HG03159 (cell line): ENCODE results near the gene TXNRD3.
"Not testable (repeated sequence)": the region's sequence is repeated elsewhere in the genome, so short reads cannot be mapped to it uniquely, and the experiment has no call there.

Source experiments
- ATAC-seq: cut with Tn5 transposase; IDR thresholded peaks from one replicate; pipeline ENCODE4 v1.9.1; 2021; ENCODE audit warnings: mild to moderate bottlenecking, moderate library complexity; ENCODE audit not compliant: unreplicated experiment

Gene TXNRD3

GRCh38 chr3:126606001-126606400, 48.9 kb downstream of the TXNRD3 start:
- no peak for ATAC-seq

- ATAC-seq: no peak
Observed at GRCh38 chr3:126604691-126605090, 50.2 kb downstream of the TXNRD3 start.

GRCh38 chr3:126599101-126599500, 55.8 kb downstream of the TXNRD3 start:
- no peak for ATAC-seq

GRCh38 chr3:126595479-126595878, 59.4 kb downstream of the TXNRD3 start:
- not testable (repeated sequence) for ATAC-seq

GRCh38 chr3:126591515-126591914, 63.4 kb downstream of the TXNRD3 start:
- not testable (repeated sequence) for ATAC-seq

- no peak for ATAC-seq
Observed at GRCh38 chr3:126582311-126582710, 72.6 kb downstream of the TXNRD3 start.

GRCh38 chr3:126581569-126581968, 73.4 kb downstream of the TXNRD3 start:
- no peak for ATAC-seq

GRCh38 chr3:126580746-126581145, 74.2 kb downstream of the TXNRD3 start:
- ATAC-seq: no peak

- no peak for ATAC-seq
Observed at GRCh38 chr3:126578702-126579101, 76.2 kb downstream of the TXNRD3 start.

- no peak for ATAC-seq
Observed at GRCh38 chr3:126577261-126577660, 77.7 kb downstream of the TXNRD3 start.

GRCh38 chr3:126573492-126574117, 81.3 kb downstream of the TXNRD3 start:
- no peak for ATAC-seq

- ATAC-seq: no peak
Observed at GRCh38 chr3:126571078-126571477, 83.8 kb downstream of the TXNRD3 start.

GRCh38 chr3:126570103-126570541, 84.8 kb downstream of the TXNRD3 start:
- no peak for ATAC-seq

GRCh38 chr3:126569390-126569975, 85.4 kb downstream of the TXNRD3 start:
- no peak for ATAC-seq

GRCh38 chr3:126568776-126569342, 86.1 kb downstream of the TXNRD3 start:
- ATAC-seq: no peak

GRCh38 chr3:126567696-126568438, 87.1 kb downstream of the TXNRD3 start:
- no peak for ATAC-seq

GRCh38 chr3:126562737-126563276, 92.1 kb downstream of the TXNRD3 start:
- ATAC-seq: no peak

GRCh38 chr3:126558336-126559071, 96.4 kb downstream of the TXNRD3 start, which contains the start of gene C3orf22:
Gene C3orf22 (minus strand): TSS chr3:126558932. CDS start chr3:126553390, 5,542 bp downstream.
- ATAC-seq: no peak

- ATAC-seq: no peak
Observed at GRCh38 chr3:126557761-126558160, 97.2 kb downstream of the TXNRD3 start.

- ATAC-seq: no peak
Observed at GRCh38 chr3:126557415-126557745, 97.5 kb downstream of the TXNRD3 start.
